IPS DF 19.7 (cell line): Measurements from ENCODE around the gene WDR5.

Experiments
- DNase-seq: peaks from one replicate; pipeline ENCODE4 v3.0.0-alpha.2; 2013; ENCODE audit warnings: low read depth, low spot score

WDR5 gene

DNA sequence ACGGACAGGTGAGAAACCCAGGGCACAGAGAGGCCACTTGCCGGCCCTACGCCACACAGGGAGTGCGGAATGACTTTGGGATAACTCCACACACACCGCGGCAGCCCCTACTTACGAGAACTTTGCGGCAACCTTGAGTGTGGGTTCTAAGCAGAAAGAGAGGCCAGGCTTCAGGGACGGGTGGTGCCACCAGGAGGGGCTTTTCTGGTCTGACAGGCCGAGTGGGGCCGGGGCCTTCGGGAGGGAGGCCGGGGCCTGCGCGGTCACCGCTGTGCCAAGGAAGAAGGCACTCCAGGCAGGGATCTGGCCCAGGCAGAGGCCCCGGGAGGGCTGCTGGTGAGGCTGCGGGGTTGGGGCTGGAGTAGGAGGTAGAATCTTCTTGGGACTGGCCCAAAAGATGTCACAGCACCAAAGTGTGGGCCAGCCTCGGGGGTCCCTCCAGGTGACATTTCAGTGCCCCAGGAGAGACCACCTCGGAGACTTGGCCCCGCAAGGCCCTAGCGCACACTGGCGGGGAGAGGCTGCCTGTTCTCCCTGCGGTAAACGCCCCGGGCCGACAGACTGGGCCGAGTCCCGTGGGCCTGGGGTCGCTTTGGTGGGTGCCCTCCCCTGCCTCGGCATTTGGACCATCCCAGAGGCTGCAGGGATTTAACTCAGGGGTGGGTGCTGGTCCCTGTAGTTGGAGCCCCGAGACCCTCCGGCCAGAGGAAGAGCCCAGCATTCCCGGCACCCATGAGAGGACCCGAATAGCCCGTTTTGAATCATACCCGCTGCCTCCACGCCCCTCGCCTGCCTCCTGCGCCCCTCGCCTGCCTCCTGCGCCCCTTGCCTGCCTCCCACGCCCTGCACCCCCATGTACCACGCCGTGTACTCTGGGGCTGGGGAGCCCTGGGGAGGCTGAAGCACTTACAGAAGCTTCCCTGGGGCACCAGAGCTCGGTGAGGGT is 37.5 kb downstream of the WDR5 start:
- DNase-seq = no peak

- no peak for DNase-seq
Measured at GRCh38 chr9:134174073-134174449, 38.2 kb downstream of the WDR5 start.

DNA sequence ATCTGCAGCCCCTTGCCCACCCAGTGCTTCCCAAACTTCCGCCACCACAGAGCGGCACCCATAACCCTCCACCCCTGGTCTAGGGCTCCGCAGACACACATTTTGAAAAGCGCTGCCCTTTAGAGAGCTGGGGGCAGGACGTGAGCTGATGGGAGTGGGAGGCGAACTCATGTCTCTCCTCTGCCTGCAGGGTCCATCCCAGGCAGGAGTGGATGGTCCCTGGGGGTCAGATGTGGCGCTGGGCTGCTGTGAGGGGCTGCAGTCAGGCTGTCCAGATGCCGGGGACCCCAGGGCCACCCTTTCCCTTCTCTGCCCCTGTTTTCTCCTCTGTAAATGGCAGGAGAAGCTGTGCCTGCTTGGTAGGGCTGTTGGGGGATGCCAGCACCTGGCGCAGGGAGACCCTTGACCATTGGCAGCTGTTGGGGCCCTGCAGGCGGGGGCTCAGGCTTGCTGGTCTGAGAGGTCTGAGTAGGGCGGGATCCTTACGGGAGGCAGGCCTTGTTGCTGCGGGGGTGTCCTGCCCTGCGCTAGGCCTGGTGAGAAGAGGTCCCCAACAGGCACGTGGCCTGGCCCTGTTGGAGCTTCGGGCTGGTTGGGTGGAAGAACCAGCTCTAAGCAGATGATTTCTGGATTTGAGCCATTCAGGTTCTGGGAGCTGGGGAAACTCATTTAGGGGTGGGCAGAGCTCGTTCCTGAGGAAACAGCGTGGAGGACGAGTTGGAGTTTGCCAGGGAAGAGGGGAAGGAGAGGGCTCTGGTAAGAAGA is 38.8 kb downstream of the WDR5 start:
- DNase-seq = no peak

- DNase-seq = no peak
Measured at GRCh38 chr9:134175291-134175807, 39.5 kb downstream of the WDR5 start.

- no peak for DNase-seq
Measured at GRCh38 chr9:134175808-134176598, 40.1 kb downstream of the WDR5 start.

GRCh38 chr9:134176599-134176968 is 40.7 kb downstream of the WDR5 start:
- no peak for DNase-seq

- DNase-seq = no peak
Measured at GRCh38 chr9:134177186-134177585, 41.3 kb downstream of the WDR5 start.

DNA sequence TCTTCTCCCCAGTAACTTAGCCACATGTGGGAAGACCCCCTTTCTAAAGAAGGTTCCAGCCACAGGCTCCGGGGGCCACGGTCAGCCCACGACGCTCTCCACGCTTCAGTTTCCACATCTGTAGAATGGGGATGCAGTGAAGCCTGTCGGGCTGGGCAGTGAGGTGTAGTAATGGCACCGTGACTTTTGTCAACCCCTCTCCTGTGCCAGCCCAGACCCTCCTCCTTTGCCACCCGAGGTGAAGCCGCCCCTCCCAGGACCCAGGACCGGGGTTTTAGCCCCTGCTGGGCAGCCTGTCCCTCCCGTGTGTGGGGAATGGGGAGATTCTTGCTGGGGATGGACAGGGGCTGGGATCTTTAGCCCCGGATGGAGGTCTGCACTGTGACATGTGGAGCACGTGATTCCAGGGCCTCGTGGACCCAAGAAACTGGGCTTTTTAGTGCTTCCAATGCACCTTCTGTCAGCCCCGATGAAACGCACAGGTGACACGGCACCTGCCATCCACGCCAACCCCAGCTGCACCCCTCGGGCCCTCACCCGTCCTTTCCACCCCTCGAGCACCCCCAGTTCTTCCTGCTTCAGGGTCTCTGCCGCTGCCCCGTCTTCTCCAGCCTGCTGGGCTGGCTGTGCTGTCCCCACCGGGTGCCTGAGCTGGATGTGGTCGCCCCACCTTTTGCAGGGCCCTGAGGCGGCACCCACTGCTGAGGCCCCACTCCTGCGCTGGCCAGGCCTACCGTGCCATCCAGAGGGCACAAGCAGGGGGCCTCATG is 41.9 kb downstream of the WDR5 start:
- no peak for DNase-seq

DNA sequence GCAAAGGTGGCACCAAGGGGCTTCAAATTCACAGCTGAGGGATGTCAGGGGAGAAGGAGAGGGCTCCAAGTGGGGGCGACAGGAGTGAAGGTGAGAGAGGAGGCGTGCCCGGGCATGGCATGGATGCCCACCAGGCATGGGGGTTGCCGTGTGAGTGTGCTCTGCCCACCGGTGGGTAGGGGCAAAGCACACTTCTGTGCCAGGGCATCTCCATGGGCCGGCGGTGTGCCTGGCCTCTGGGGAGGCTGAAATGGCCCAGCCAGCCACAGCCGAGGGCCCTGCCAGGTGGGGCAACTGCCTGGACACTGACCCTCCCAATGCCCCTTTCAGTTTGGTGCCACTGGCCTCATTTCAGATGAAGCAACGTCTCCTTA is 42.5 kb downstream of the WDR5 start:
- no peak for DNase-seq

GRCh38 chr9:134178768-134179551 is 43.1 kb downstream of the WDR5 start:
- DNase-seq = no peak

GRCh38 chr9:134179595-134179917 is 43.7 kb downstream of the WDR5 start:
- no peak for DNase-seq

DNA sequence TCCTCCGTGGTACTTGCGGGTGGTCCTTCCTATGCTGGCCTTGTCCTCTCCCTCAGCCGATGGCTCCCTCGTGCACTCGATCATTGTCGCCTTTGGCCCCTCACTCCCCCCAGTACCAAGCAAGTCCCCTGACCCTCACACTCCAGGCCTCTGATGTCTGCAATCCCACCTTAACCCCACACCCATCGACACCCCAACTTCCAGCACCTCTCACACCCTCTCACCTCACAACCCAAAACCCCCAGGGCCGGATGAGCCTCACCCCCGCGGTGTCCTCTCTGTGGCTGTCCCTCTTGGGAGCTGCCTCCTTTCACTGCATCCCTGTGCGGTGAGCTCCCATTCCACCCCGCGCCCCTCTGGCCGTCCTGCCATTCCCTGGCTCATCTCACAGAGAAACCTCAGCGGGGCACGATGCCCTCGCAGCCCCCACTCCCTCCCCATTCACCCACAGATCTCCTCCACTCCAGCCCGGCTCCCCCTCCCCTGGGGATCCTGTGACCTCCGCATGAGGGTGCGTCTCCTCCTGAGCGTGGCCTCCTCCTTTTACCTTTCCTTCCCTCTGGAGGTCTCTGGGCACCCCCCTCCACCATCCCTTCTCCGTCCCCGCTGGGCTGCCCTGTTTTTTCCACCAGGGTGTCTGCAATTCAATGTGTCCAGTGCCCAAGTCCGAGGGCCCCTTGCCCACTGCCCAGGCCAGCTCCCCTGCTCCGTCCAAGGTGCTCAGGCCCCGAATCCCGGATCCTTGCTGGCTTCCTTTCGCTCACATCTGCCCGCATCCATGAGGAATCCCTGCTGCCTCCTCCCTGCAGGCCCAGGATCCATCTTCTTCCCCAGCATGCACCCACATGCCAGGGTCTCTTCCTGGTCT is 44.3 kb downstream of the WDR5 start:
- no peak for DNase-seq

GRCh38 chr9:134180786-134181647 is 45.1 kb downstream of the WDR5 start:
- DNase-seq = no peak

GRCh38 chr9:134181648-134182034 is 45.8 kb downstream of the WDR5 start:
- DNase-seq = no peak

GRCh38 chr9:134182554-134183085 is 46.7 kb downstream of the WDR5 start:
- no peak for DNase-seq

DNA sequence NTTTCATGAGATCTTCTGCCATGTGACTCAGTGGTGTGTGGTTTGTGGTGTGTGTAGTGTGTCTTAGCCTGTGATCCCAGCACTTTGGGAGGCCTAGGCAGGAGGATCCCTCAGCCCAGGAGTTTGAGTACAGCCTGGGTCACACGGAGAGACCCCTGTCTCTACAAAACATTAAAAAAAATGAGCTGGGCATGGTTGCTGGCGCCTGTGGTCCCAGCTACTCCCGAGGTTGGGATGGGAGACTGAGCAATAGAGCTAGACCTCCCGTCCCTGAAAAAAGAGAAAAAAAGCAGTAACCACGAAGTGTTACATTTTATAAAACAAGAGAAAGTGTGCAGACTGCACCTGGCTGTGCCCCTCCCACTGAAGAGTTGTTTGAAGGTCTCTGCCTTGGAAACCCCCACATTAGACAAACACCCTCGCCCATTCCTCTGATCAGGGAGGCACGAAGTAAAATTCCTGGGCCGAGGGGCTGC is 49.7 kb downstream of the WDR5 start:
- DNase-seq = no peak

GRCh38 chr9:134186471-134187109 is 50.7 kb downstream of the WDR5 start:
- no peak for DNase-seq

DNA sequence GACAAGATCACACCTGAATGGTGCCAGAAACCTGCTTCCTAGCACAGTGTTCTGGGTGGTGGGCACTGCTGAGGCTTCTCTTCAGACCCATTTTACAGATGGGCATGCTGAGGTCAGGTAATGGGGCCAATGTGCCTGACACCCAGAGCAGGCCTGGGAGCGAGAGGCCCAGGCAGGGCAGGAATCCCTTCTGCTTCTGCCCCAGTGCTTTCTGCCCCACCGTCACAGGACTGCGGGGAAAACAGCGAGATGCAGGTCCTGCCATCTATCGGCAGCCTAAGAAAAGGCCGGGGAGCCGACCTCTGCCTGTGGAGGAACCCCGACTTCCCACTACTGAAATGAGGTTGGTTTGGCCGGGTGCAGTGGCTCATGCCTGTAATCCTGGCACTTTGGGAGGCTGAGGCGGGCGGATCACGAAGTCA is 51.2 kb downstream of the WDR5 start:
- no peak for DNase-seq
